Central memory CD4-positive, alpha-beta T cell (primary cell): Measurements from ENCODE around the gene GMDS.
"Not testable (repeated sequence)": the region's sequence is repeated elsewhere in the genome, so short reads cannot be mapped to it uniquely, and the experiment has no call there.

Source experiments
- DNase-seq: peaks from one replicate; pipeline ENCODE4 v3.0.0; 2022

GMDS gene

GRCh38 chr6:1850121-1850839 lies 395.1 kb downstream of the GMDS start:
- DNase-seq: no peak

DNA sequence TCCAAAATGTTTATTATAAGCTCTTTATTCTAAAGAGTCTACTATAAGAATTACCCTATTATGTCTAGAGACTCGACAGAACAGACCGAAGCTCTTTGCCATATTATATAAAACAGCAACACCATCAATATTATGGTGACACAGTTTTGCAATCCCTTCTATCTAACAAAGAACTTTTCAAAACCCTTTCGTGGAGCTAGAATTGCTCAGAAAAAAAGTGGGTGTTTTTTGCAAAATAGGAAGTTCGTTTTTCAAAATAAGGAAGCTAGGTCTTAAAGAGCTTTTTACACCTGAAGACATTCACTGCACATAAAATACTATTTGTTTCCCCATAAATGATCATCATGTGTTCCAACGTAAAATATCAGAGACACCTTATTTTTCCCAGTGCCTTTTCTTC lies 395.7 kb downstream of the GMDS start:
- no peak for DNase-seq

- no peak for DNase-seq
These were observed 396.7 kb downstream of the GMDS start for GRCh38 chr6:1848752-1849151.

DNA sequence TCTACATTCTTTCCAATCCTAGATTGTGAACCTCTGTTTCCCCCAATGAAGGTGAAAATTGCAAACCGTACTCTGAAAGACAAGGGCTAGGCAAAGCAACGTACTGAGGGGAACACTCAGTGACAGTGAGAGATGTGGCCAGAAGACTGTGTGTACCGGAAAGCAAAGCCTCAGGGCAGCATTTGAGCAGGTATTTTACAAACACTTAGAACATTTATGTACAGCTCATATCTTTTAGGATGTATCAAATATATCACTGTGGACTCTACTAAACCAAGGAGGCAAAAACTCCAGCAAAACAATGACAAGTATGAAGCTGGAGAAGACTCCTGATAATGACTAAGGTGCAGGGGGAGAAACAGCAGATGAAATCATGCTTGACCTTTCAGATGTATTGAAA lies 398.8 kb downstream of the GMDS start:
- no peak for DNase-seq

DNA sequence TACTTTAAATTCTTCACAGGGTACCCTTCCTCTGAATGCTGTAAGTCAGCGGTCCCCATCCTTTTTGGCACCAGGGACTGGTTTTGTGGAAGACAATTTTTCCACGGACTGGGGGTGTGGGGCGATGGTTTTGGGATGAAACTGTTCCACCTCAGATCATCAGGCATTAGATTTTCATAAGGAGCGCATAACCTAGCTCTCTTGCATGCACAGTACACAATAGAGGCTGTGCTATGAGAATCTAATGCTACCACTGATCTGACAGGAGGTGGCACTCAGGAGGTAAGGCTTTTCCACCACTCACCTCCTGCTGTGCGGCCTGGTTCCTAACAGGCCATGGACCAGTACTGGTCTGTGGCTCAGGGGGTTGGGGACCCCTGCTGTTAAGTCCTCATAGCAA lies 399.9 kb downstream of the GMDS start:
- not testable (repeated sequence) for DNase-seq

DNA sequence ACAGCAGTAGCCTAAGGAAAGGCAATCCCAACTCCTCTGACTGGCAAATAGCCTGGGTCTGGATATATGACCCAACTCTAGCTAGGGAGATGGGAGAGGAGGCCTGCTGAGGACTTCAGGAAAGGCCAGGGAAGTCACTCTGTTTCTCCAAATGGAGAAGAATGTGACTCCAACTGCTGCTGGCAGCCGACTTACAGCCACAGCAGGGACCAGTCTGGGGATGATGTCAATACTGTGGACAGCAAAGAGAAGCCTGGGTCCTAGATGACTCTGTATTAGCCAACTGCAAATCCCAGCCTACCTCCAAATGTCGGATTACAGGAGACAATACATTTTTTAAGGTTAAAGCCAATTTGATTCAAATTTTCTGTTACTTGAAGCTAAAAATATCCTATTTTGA lies 403.1 kb downstream of the GMDS start:
- no peak for DNase-seq

GRCh38 chr6:1841136-1841535 lies 404.3 kb downstream of the GMDS start:
- DNase-seq: no peak

- no peak for DNase-seq
These were observed 404.8 kb downstream of the GMDS start for GRCh38 chr6:1840491-1841121.

GRCh38 chr6:1839361-1839760 lies 406.0 kb downstream of the GMDS start:
- no peak for DNase-seq

DNA sequence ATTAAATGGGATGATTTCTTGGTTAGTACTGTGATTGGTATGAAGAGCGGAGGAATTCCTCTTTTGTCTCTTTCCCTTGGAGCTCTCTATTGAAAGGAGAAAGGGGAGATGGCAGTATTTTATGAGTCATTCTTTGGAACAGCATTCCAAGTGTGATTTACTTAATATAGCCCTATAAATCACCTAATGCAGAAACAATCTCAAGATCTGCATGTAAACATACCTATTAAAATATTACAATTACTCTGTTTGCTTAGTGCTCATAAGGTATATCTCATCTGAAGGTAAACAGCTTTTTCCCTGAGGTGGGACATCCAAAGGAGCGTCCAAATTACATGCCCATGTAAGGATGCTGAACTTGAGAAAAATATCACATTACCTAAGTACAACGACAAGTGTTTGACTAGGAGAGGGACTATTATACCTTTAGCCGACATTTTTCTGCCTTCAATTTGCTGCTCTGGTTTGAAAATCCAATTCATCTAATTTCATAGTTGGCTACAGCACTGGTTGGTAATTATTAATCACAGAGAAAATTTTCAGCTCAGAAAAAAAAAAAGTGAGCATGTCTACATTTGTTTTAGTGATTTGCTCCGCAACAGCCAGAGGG lies 406.7 kb downstream of the GMDS start:
- DNase-seq: no peak

DNA sequence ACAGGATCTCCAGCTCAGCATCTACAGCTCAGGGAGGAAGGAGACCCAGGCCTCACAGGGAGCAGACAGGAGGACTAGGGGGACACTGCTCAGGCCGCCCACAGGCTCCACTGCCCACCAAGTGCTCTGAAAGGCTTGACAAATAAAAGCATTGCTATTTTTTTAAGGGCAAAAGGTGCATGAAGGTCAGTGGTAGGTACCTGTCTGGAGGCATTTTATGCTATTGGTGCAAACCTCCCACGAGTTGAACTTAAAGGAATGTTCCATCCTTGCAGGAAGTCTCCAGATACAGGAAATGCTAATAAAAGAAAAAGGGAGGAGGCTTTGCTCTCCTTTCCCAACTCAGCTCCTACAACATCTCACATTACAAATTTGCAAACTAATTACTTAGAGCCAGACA lies 407.6 kb downstream of the GMDS start:
- DNase-seq: no peak

DNA sequence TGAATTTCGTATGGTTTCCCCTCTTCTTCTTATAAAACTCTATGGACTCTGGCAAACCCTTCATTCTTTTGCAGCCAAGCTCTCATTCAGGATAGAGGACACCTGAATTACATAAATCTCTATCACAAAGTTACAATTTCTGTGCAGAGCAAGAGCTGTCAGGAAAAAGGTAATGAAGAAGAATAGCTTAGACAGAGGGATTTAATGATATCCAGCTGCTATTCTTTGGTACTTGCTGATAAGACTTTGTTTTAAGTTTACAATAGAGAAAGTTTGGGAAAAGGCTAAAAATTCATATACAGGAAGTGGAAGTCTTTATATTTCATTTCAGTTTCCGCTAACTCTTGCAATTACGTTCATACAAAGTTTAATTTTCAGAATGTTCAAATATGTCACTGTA lies 408.7 kb downstream of the GMDS start:
- DNase-seq: no peak

DNA sequence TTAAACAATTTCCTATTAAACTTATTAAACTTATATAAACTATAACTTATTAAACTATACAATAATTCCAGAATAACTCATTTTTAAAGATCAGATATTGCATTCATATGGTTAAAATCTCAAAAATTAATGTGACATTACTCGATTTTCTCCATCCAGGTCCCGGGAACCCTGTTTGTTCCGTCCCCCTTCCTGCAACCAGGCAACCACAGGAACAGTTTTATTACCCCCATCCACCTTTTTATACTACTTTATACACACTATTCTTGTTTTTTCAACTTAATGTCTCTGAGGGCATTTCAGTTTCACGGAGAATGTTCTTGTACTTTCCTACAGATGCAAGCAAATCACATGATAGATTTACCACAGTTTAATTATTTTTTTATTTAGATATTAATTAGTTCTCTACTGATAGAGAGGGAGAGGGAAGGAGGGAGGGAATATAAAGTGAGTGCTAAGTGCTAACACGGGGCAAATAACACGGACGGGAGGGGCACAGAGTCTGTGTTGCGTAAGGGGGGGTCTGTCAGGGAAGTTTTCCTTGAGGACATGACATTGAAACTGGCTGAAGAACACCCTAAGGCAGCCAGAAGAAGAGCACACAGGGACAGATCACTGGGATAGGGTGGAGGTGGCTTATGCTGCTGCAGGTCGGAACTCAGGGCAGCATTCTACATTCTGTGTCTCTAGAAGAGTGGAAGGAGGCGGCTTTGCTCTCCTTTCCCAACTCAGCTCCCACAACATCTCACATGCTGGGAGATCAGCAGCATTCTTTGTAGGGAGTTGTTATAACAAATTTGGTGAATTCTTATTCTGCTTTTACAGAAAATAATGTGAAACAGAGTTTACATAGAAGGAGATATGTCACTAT lies 410.5 kb downstream of the GMDS start:
- DNase-seq: no peak

DNA sequence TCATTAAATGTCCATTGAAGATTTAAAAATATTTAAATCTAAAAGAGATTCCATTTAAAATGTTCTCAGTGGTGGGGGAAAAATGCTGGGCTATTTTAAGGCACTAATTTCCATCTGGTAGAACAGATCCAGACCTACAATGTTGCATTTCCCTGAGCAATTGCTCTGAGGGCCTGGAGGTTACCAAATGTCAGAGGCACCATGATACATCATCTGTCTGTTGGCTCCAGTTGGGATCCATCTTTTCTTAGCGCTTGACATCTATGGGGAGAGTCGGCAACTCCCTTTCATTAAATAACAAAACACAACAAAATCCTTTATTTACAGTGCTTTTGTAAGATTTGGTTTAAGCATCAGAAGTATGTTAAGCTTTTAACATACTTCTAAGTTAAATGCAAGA lies 411.2 kb downstream of the GMDS start:
- DNase-seq: no peak

- DNase-seq: no peak
These were observed 412.3 kb downstream of the GMDS start for GRCh38 chr6:1832844-1833787.

DNA sequence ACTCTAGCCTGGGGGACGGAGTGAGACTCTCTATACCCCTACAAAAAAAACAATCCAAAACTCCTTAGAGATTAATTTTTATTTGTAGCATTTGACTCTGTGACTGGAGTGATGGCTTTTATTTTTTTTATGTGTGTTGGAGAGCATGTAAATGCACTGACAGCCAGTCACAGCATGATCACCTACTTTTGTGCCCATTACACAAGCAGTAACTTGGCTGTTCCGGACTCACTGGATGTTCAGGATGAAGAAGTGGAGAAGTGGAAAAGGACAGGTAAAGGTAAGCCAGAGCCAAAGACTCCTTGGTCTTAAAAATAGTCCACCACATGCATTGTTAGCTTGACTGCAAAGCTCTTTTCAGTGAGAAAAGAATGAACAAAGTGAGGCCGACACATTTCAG lies 413.0 kb downstream of the GMDS start:
- DNase-seq: no peak

- DNase-seq: no peak
These were observed 417.2 kb downstream of the GMDS start for GRCh38 chr6:1827984-1828793.

- DNase-seq: no peak
These were observed 419.5 kb downstream of the GMDS start for GRCh38 chr6:1825926-1826325.

DNA sequence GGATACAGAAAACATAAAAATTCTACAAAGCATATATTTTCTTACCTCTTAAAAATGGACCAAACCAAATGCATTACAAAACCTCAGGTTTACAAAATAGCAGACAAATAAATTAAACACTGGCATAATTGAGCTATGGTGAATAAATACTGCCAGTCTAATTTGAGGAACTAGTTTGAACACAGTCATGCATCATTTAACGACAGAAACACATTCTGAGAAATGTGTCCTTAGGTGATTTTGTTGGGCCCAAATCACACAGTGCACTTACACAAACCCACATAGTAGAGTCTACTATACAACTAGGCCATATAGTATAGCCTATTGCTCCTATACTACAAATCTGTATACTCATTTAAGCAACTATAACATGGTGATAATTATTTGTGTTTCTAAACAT lies 420.1 kb downstream of the GMDS start:
- DNase-seq: no peak

DNA sequence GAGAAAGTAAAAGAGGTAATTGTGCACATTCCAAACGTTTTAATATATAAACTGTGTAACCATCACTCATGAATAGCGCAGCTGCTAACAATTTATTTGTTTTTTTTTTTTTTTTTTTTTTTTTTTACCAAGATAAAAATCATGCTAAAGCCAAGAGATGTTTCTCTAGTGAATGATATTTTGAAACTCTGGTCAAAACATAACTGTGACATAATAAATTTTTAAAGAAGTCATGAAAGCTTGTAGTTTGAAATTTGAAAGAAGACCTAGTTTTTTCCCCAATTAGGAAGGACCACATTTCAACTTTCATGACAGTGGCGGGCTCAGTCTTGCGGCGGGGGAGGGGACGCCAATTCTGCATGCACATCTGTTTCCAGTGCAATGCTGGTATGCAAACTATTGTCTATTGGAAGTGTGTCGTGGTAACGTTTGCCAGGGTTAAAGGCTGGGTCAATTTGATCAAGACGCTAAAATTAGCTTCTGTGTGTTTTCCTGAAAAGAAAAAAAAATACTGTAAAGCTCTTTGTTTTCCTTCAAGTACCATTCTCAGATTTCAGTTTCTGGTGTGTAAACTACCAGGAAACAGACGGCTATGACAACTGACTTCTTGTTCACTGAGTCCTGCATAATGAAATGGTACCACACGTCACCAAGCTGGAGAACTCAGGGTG lies 423.8 kb downstream of the GMDS start:
- no peak for DNase-seq

GRCh38 chr6:1821164-1821512 lies 424.3 kb downstream of the GMDS start:
- DNase-seq: no peak
